Stimulated activated CD8-positive, alpha-beta memory T cell treated with anti-CD3 and anti-CD28 coated beads, Interleukin-2, amount 100 ng/mL, for 48 hours (primary cell): ENCODE results near the gene MAB21L2.

Experiments
- DNase-seq, 2 donors: peaks; one replicate each; pipeline ENCODE4 v3.0.0-alpha.2; 2020; ENCODE audit warnings: low read depth in 2 of 2

The MAB21L2 gene

DNA sequence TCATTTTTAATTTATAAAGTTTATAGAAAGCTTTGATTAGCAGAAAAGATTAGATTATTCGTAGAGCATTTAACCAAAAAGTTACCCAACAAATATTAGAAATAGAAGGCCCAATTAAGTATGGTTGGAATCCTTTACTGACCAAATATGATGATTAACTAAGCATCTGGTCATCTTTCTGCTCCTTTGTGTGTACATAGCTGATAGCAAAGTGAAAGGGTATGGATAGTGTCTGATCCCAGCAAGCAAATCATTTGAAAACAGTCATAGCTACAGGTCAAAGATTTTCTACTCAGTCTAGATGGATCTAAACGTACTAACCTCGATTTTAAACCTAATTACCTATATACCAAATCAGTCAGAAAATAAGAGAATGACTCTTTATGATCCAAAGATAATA lies 7.3 kb upstream of the MAB21L2 start:
- no peak for DNase-seq

DNA sequence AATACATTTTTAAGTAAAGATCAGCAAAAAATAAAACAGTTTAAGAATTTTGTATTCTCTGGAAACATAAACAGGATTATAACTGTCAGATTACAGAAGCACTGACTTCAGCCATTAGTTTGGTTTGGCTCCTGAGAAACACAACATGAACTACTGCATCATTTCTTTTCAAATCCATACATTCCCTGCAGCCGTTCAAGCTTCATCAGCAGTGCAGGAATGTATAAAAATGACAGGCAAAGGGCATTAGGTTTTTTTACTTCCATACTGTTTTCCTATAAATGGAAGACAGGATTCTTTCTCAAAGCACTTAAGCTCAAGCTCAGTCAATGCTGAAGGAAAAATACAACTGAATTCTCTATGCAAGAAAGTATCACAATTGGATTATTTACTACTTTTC lies 4.2 kb upstream of the MAB21L2 start:
- DNase-seq = no peak

DNA sequence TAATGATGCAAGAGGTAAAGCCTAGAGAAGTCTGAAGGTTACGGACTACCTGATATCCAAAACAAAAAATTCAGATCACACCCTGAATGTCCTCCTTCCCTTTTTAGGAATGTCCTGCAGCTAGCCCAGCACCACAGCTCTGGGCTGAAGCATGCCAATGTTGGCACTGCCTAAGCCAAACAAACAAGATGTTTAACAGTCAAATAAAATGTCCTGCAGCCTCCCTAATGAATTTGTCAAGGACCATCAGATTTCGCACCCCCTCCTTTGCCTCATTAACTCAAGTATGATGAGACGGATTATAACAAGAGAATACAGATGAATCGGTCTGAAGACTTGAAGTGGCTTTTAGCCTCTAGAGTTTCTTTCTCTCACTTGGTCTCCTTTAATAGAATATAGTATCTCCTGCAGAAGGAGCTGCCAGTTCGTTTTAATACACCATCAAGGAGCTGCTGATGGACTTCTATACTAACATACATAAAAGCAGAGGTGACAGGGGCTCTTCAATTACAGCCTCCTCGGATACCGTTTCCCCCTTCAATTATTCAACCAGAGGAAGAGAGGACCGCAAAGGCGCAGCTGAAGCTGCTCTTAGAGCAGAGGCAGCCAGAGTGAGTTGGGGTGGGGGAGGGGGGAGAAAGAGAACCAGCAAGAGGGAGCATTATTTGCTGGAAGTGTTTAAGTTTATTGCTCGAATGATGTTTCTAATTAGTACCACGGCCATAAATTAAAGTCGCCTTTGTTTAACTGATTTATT lies 3.0 kb upstream of the MAB21L2 start:
- no peak for DNase-seq

DNA sequence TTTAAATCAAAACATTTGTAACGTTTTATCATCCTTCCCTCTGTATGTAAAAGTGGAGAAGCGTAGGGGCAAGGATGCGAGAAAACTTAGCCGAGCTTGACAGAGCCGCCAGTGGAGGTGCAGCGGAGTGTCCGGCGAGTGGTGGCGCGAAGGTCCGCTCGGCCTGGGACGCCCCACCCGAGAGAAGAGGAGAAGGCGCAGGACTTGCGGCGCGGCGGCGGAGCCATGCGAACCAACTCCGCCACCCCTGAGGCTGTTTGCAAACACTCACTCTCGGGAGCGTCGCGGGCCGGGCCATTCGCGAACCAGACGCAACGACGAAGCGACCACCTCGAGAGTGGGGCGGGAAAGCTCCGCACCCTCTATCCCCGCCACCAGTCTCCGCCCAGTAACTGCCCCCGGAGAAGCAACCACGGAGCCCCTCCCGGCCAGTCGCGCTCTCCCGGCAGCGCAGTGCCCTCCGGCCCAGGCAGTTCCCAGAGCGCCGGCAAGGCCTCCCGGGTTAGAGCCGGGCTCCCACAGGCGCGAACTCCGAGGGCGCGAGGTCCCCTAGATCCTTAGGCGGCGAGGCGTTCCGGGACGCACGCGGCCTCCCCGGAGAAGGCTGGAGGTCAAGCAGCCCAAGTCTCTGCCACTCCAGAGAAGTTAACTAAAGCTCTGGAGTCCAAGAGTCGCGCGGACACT lies 2.3 kb upstream of the MAB21L2 start:
- no peak for DNase-seq

DNA sequence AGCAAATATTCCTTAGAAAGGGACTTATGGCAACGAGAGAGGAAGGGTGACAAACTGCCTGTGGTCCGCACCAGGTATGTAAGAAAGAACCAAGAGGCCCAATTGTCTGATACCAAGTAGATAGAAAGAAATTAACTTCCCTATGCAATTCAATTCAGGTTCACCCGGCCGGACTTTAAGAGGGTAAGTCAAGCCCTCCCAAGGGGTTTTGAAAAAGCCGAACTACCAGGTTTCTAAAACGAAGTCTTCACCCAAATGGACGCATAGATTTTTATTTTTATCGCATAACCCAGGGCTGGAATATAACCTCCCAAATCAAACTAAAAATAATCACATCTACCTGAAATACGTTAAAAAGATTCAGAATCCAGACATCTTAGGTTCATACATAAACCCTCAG lies 1.6 kb upstream of the MAB21L2 start:
- no peak for DNase-seq

DNA sequence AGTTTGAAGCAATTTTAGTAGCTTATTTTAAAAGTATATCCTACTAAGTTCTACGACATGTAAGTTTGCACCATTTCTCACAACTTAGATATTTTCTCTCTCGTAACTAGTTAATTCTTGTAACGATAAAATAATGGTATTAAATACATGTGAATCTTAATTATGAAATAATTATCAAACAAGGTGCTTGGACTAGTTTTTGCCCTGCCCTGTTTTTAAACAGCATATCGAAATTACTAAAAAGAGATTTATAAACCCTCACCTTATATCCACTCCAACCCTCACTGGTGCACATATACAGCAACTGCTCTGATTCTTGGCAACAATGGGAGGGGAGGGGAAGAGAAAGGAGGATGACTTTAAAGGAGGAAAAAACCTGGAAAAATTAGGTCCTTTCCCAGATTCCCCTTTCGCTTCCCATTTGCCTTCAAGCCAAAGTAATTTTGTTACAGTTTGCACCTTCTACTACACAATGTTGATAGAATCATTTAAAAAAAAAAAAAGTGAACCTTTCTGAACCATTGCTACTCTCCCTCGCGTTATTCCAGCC lies 820 bp upstream of the MAB21L2 start:
- no peak for DNase-seq

DNA sequence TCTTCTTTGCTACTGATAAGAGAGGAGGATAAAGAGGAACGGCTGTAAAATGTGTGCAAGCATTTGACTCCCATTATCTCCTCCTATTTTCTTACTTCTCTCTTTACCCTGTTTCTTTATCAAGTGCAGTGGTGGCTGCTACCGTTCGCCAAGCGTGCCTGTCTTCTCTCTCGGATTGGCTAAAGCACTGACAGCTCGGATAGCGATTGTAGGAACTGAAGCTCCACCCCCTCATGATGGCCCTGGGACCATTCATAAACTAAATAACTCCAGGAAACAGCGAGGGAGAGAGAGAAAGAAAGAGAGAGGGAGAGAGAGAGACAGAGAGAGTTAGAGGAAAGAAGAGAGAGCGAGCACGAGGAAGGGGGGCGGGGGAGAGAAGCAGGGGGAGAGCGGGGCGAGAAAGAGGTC lies 305 bp upstream of the MAB21L2 start:
- no peak for DNase-seq

DNA sequence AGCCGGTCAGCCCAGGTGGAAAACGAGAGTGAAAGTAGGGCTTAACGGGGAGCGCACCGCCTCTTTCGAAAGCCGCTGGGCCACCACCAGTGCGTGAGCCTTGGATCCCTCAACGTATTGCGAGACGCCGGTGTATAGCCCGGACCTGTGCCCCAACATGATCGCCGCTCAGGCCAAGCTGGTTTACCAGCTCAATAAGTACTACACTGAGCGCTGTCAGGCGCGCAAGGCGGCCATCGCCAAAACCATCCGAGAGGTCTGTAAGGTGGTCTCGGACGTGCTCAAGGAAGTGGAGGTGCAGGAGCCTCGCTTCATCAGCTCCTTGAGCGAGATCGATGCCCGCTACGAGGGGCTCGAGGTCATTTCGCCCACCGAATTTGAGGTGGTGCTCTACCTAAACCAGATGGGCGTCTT lies 929 bp downstream of the MAB21L2 start:
- no peak for DNase-seq

DNA sequence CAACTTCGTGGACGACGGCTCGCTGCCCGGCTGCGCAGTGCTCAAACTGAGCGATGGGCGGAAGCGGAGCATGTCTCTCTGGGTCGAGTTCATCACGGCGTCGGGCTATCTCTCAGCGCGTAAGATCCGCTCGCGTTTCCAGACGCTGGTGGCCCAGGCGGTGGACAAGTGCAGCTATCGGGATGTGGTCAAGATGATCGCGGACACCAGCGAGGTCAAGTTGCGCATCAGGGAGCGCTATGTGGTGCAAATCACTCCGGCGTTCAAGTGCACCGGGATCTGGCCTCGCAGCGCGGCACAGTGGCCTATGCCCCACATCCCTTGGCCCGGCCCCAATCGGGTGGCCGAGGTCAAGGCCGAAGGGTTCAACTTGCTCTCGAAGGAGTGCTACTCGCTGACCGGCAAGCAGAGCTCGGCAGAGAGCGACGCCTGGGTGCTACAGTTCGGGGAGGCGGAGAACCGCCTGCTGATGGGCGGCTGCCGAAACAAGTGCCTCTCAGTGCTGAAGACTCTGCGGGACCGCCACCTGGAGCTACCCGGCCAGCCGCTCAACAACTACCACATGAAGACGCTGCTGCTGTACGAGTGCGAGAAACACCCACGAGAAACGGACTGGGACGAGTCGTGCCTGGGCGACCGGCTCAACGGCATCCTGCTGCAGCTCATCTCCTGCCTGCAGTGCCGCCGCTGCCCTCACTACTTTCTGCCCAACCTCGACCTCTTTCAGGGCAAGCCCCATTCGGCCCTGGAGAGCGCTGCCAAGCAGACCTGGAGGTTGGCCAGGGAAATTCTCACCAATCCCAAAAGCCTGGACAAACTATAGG lies 1.5 kb downstream of the MAB21L2 start:
- DNase-seq = no peak

DNA sequence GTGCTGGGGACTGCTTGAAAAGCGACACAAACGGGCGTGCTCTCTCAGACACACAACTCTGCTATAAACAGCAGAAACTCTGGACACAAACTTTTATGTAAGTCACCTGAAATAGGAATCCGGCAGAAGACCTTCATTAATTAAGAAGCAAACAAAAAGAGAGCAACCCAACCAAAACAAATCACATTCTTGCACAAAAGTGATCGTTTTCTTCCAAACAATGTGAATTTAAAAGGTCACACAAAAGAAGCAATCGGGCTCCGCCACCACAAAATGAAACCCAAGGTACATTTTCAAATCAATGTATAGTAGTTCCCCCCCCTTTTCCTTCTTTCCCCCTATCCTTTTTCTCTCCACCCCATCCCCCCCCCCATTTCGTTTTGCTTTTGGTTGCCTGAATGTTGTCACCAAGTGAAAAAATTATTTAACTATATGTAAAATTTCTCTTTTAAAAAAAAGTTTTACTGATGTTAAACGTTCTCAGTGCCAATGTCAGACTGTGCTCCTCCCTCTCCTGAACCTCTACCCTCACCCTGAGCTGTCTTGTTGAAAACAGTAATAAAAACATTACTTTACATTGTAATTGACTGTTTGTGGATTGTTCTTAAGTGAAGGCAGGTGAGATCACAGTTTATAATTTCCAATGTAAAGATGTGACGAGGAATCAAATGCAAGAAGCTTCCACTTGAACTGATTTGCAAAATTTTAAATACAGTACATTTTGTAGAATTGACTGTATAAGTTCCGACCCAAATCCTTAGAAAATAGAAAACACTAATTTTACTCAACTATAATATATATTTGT lies 2.4 kb downstream of the MAB21L2 start:
- no peak for DNase-seq

DNA sequence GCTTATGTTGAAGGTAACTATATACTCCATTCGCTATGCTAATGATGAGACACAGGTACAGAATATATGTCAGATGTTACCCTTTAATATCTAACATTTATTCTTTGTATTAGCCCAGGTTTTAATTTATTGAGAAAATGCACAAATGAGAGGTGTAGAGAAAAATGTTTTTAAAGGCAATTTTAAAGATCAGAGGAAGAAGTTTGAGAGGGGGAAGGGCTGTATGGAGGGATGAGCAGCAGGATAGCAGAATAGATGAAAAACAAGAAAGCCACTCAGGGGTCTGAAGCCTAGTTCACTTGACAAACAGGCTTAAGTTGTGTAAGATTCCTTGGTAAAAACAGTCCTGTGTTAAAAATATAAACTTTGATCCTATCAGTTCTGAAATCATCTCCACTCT lies 3.7 kb downstream of the MAB21L2 start:
- no peak for DNase-seq

DNA sequence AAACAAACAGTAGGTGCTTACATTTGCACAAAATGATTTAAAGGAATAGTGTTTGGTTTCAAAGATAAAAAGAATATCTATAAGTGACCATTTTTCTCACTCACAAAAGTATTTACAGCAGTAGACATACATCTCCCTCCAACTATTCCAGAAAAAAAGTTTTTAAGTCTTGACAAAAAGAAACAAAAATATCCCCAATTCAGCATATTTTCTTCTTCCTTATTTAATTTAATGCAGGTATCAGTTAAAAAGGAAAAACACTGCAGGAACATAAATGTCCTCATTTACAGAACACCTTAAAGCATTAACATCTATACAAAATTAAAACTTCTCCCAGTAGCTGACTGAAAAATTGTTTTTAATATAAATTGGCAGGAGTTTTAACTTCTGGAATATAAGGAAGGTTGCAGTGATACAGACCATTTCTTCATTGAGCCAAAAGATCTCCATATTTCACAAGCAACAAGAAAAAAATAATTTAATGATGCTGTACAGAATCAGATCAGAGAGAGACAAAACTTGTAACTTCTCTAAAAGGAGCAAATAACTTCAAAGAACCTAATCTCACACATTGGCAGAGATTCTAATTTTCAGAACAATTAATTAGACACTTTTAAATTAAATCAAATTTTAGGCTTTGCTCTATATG lies 4.3 kb downstream of the MAB21L2 start:
- no peak for DNase-seq

DNA sequence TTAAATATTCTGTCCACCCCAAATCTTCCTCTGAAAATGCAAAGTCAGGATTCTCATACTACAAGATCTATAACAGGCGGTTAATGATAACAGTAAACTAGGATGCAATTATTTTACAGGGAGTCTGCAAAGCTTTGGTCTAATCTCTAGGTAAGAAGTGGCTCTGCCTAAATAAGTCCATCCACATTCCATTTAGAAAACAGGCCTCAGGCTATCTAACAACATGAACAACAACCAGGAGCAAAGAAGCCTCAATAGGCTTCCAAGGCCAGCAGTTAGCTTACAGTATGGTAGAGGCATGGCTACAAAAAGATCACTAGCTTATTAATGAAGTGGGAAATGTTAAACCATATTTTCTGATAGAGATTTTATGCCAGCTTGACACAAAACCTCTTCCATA lies 6.4 kb downstream of the MAB21L2 start:
- no peak for DNase-seq

DNA sequence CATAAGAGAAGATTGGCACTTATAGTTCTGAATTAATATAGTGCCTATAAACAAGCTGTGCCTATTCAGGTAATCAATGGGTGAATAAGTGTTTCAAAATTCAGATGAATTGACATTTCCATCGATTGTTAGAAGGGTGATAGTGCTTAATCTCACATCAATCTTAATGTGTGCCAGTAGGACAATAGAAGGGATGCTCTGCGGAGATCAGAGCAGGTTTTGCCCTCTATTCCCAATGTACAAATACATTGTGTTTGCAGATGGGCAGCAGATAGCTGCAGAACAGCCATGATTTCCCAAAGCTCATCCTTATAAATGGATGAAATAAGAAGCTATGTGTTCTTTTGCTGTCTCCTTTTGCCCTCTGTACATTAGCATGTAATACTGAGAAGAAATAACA lies 7.2 kb downstream of the MAB21L2 start:
- no peak for DNase-seq

DNA sequence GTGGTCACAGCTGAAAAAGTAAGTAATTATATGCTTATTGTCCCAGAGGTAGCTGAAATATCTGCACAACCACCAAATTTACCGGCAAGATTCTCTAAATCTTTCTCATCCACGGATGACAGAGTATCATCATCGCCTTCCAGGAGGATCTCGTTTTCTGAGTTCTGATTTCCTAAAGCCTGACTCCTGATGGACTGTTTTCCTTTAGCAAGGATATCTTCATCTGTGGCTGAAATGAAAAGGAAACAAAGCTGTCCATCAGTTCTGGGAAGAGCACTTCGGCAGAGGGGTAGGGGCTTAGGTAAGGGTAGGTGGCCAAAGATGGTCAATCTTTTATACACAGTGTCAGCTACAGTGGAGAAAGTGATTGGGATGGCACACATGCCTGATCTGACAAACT lies 8.7 kb downstream of the MAB21L2 start:
- no peak for DNase-seq

DNA sequence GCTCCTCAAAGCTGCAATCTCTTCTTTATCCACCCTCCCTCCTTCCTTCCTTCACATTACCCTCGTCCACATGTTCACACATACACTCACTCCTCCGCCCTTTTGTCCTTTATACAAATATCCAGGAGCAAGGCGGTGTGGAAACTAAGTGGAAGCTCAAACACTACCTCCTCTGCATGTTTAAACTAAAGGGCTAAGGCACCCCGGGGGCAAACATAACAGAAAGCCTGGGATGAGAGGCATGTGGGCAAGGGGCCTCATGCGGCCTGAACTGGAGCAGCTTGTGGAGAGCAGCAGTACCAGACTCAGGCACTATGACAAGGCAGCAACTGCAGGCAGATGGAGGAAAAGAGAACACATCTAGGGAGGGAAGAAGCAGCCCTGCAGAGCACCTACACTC lies 9.5 kb downstream of the MAB21L2 start:
- no peak for DNase-seq

DNA sequence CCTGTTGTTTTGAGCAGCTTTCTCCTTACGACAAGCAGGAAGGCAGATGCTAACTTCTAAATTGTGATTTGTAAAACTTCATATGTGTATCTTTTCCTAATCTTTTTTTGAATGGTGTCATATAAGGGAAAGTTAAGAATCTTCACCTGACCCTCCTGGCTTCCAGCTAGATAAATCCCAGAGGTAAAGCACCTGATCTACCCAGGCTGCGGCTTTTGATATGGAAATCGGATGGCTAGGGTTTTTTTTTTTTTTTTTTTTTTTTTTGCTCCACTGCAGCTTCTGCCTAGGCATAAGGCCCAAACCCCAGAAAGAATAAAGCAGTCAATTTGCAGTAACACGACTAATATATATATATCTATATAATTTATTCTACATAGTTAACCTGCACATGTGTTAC lies 10.0 kb downstream of the MAB21L2 start:
- no peak for DNase-seq

DNA sequence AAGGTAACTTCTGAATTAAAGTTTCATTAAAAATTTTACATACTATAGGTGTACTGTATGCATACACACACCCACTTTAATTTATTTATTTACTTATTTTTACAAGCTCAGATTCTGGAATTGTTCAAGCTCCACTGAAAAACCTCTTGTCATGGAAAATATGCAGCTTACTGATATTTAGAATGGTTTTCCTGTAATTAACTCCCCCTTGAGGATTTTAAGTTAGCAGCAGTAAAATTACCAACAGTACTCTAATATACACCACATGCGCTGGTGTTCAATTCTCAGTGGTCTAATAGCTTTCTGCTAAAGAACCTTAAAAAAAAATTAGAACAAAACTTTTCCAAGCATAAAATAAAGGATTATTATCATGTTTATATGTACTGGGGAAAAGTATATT lies 12.0 kb downstream of the MAB21L2 start:
- no peak for DNase-seq

DNA sequence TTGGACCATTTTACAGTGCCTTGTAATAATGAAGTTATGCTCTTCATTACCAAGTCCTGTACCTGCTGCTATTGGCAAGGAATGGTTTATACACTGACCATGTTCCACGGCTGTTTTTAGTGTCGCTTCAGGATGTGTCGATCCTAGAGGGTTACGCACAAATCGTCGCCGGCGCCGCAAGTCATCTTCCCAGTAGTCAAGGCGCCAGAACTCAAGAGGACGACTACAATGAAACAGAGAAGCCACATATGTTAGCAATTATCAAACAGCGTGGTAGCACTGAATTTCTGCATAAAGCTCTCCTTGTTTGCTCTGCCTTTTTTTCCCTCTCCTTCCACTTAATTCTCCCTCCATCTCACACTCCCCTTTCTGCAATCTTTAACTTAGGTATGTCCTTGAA lies 17.0 kb downstream of the MAB21L2 start:
- DNase-seq = no peak

DNA sequence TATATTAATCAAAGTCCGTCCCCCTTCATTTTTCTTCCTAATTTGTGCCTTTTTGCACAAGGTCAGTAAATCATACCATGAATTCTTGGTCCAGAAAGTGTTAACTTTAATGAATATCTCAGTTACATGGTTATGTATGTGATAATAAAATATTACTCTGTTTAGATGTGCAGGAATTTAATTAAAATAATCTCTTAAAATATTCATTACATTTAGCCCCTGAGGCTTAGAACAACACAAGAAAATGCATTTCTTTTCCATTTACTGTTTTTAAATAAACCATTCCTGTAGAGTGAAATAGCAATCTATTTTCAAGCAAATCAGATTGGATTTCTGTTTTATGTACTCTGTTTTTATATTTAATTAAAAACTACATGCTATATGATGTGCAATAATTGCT lies 17.6 kb downstream of the MAB21L2 start:
- no peak for DNase-seq

DNA sequence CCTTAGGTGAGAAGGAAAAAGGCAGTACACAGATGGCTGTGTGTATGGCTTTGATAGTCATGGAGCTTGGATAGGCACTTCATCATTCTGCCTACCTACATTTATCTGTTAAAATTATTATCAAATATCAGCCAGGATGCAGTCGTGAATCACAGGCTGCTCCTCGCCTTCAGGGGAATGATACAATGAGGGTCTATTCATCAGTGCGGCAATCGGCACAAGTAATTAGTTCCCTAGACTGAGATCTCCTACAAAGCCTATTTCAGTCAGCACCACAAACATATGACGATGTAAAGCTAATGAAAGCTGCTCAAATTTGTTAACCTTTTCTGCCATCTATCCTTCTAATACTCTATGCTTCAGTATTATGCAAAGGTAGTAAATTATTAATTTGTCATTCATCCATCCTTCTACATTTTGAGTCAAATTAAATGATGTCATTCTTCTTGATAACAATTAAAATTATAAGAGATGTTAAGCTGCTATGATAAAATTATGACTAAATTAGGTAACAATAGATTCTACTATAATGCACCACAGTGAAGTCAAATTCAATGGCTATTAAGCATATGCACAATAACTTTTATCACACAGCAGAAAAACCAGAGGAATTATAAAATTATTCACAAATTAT lies 19.0 kb downstream of the MAB21L2 start:
- DNase-seq = no peak
